Stimulated activated naive CD4-positive, alpha-beta T cell treated with Interleukin-2 at 50 U/mL for 16 hours (primary cell): ENCODE results near the gene COL19A1.
"Not testable (repeated sequence)": the region's sequence is repeated elsewhere in the genome, so short reads cannot be mapped to it uniquely, and the experiment has no call there.

Experiments
- DNase-seq: peaks from one replicate; lab custom pipeline; 2025; lab: John Stamatoyannopoulos, UW

COL19A1 gene

DNA sequence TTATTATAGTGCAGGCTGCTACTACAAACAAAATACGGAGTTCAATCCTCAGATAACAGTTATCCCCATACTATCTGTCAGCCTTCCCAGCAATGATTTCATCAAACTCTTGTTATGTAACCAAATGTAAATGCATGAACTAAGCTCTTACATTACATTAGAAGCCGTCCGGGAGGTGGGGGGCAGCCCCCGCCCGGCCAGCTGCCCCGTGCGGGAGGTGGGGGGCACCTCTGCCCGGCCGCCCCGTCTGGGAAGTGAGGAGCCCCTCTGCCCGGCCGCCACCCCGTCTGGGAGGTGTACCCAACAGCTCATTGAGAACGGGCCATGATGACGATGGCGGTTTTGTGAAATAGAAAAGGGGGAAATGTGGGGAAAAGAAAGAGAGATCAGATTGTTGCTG lies 99.6 kb downstream of the COL19A1 start:
- DNase-seq: not testable (repeated sequence)

DNA sequence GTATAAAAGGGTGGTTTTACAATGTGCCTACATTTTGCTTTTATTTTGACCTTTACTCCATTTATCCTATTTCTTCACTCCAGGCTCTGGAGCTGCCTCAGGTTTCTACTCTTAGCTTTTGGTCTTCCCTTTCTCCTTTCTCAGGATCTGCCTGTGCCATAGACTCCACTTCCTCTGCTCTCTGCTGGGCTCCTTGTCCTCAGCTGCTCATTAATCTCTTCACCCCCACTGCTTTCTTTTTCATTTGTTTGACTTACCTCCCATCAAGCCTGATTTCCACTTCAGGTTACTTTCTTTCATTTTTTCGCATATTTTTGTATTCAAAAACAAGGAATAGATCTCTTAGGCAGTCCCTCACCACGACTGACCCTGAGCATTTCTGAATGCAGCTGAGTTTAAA lies 106.8 kb downstream of the COL19A1 start:
- no peak for DNase-seq

DNA sequence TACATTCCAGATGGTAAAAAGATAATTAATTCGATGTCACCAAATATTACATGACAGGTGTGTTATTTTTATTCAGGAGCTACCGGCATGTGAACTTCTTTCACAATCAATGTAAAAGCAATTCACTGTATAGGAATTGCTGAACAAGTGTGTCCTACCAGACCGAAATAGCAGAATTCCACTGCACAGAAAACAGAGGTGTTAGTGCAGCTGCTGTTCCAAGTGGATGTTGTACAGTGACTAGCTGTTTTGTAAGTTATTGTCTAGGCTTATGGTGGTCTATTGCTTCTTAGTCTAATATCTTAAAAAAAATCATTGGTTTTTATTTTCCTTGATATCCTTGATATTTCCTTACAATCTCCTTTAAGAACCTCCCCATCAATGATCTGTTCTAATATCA lies 107.4 kb downstream of the COL19A1 start:
- DNase-seq: no peak

- DNase-seq: no peak
Observed at GRCh38 chr6:69974193-69974592, 107.8 kb downstream of the COL19A1 start.

DNA sequence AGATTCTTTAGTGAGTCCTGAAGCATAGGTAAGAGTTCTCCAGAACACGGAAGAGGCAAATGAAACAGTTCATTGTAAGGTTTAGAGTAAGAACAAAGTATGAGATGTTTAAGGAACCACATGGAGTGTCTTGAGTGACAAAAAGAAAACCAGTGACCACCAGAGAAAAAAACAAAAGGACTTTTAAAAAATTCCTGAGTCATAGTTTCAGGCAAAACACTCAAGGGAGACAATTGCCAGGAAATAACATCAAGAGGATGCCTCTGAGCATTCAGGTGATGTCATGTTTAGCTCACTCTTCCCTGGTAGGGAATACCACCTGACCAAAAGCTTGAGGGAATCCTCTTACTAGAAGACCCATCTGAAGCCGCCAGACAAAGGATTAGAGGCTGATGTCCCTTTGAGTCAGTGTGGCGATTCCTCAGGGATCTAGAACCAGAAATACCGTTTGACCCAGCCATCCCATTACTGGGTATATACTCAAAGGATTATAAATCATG lies 110.3 kb downstream of the COL19A1 start:
- DNase-seq: no peak

GRCh38 chr6:69980624-69981023 lies 114.3 kb downstream of the COL19A1 start:
- DNase-seq: no peak

GRCh38 chr6:69984506-69984905 lies 118.2 kb downstream of the COL19A1 start:
- no peak for DNase-seq

- no peak for DNase-seq
Observed at GRCh38 chr6:69985180-69985579, 118.8 kb downstream of the COL19A1 start.

GRCh38 chr6:69987550-69987949 lies 121.2 kb downstream of the COL19A1 start:
- no peak for DNase-seq

- no peak for DNase-seq
Observed at GRCh38 chr6:69988458-69989126, 122.2 kb downstream of the COL19A1 start.

- no peak for DNase-seq
Observed at GRCh38 chr6:69994251-69994650, 127.9 kb downstream of the COL19A1 start.

DNA sequence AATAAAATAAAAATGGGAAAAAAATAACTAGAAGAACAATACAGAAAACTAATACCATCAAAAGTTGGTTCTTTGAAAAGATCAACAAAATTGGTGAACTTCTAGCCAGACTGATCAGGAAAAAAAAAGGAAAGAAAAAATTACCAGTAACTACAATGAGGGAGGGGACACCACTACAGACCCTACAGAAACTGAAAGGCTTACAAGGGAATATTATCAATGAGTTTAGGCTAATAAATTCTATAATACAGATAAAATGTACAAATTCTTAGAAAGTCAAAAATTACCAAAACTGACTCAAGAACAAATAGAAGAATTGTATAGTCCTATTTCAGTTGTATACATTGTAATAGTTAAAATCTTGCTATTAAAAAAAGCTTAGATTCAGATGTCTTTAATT lies 141.8 kb downstream of the COL19A1 start:
- DNase-seq: no peak

DNA sequence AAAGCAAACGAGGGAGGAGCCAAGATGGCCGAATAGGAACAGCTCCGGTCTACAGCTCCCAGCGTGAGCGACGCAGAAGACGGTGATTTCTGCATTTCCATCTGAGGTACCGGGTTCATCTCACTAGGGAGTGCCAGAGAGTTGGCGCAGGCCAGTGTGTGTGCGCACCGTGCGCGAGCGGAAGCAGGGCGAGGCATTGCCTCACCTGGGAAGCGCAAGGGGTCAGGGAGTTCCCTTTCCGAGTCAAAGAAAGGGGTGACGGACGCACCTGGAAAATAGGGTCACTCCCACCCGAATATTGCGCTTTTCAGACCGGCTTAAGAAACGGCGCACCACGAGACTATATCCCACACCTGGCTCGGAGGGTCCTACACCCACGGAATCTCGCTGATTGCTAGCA lies 144.0 kb downstream of the COL19A1 start:
- not testable (repeated sequence) for DNase-seq

DNA sequence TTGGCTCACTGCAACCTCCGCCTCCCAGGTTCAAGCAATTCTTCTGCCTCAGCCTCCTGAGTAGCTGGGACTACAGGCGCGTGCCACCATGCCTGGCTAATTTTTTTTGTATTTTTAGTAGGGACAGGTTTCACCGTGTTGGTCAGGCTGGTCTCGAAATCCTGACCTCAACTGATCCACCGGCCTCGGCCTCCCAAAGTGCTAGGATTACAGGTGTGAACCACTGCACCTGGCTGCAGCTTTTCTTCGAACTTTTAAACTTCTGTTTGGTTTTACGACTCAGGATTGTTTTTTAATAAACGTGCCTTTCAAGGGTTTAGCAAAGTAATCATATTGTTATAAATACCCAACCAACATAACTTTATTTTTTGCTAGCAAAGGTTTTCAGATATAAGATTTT lies 156.8 kb downstream of the COL19A1 start:
- not testable (repeated sequence) for DNase-seq

GRCh38 chr6:70028246-70028645 lies 161.9 kb downstream of the COL19A1 start:
- no peak for DNase-seq

DNA sequence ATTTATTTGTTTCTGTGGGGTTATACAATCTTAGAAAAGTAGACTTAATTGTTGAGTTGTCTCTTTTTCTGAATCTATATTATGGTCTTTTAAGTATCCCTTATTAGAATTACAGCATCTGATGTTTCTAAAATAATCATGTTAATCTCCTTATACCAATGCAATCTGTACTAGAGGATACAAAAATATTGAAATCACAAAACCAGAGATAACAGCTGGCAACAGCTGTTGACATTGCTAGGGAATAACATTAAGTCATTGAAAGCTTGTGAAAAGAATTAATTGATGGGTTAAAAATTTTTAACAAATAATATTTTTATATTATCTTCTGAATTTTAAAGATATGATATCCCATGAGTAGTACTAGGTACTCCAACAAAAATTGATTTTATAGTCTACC lies 162.6 kb downstream of the COL19A1 start:
- DNase-seq: no peak

- DNase-seq: no peak
Observed at GRCh38 chr6:70033781-70034180, 167.4 kb downstream of the COL19A1 start.

GRCh38 chr6:70037445-70037844 lies 171.1 kb downstream of the COL19A1 start:
- no peak for DNase-seq

GRCh38 chr6:70040766-70041165 lies 174.4 kb downstream of the COL19A1 start:
- DNase-seq: no peak

DNA sequence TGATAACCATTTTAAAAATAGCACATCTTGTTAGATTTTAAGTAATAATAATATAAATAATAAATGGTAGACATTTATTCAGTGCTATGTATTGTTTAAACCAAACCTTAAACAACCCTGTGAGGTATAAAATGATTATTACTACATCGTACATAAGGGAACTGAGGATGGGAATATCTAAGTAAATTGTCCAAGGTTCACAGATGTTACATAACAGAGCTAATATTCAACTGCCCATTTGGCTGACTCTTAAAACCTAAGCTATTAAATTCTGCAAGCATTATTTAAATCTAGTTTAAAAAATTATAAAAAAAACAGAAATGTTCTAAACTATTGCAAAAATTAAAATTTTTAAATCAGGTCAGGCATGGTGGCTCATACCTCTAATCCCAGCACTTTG lies 175.1 kb downstream of the COL19A1 start:
- no peak for DNase-seq

- no peak for DNase-seq
Observed at GRCh38 chr6:70045413-70045812, 179.1 kb downstream of the COL19A1 start.

GRCh38 chr6:70051197-70052124 lies 185.1 kb downstream of the COL19A1 start:
- DNase-seq: no peak

DNA sequence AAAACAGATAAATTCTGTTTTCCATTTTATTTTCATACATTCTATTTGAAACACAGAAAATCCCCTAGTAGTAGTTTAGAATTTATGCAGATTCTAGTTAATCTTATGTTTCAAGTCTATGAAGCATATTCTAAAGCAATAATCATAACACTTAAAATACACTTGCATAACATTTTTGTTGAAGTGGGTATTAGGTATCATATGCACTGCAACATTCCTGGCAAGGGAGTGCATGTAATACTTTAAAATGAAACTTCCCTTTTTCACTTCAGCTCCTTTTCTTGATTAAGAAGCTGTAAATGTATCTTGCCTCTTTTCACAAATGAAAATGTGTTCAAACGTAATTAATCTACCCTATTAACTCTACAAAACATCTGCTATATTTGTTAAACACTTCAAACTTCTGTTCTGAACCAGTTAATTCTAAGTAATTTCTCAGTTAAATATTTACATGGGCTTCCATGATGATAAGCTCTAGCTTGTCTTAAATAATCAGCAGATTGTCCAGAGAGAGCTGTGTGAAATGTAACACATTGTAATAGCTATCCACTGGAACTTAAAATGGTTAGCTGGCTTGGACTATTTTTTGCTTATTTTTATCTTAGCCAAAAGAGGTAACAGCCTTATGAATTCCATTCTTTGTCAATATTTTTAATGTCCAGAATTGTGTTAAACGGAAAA lies 192.8 kb downstream of the COL19A1 start:
- DNase-seq: no peak
